Endothelial cell of umbilical vein (primary cell): ENCODE measurements around the gene SPEM1. TPM values are rescaled to one million over a fixed set of nuclear protein-coding genes. Genes with fewer than 3 reads are reported as not detected.

ENCODE experiments used
- BruUV-seq: library from RNA; stranded (reverse); fragments of 400-500 nt; replicated peaks from 2 replicates; lab custom pipeline; 2021; lab: Mats Ljungman, UMichigan
- CTCF ChIA-PET: fragments of 300-600, 350-600 bp; sonication (Branson Sonifier 250); formaldehyde crosslinking; loops from one replicate; lab custom pipeline; 2021; ENCODE audit warnings: antibody characterized with exemption, inconsistent platforms; lab: Charles Lee
- POLR2A ChIA-PET: fragments of 300-600, 350-600 bp; sonication (Branson Sonifier 250); formaldehyde crosslinking; loops from one replicate; lab custom pipeline; 2021; ENCODE audit warnings: antibody characterized with exemption, inconsistent platforms; lab: Charles Lee
- DNase-seq: peaks from one replicate; pipeline ENCODE4 v3.0.0-alpha.2; 2011; ENCODE audit warnings: low read depth, low spot score
- FAIRE-seq: peaks from 2 replicates; lab custom pipeline; 2011; peaks lifted over from hg19 to GRCh38; lab: Jason Lieb, UNC
- H2AFZ ChIP-seq: 2 replicates; pipeline ENCODE4 v1.6.0; 2012; ENCODE audit warnings: low read depth, low read length, control low read depth, inconsistent platforms
- H3K27ac ChIP-seq: 2 replicates; pipeline ENCODE4 v1.5.1; 2011; ENCODE audit warnings: low read depth, mild to moderate bottlenecking, control low read depth, low read length, moderate library complexity; ENCODE audit not compliant: insufficient read depth
- H3K27me3 ChIP-seq, 2 experiments: 2 replicates each; pipeline versions ENCODE4 v1.6.0 to v1.6.1; 2011; ENCODE audit warnings: low read length in 2 of 2, mixed read lengths in 1 of 2; ENCODE audit not compliant: control insufficient read depth in 2 of 2, insufficient read depth in 2 of 2
- H3K36me3 ChIP-seq, 2 experiments: 2 replicates in 1 of 2; 3 replicates in 1 of 2; pipeline ENCODE4 v1.5.1; 2011; ENCODE audit warnings: low read length in 2 of 2, mild to moderate bottlenecking in 1 of 2, moderate library complexity in 1 of 2; ENCODE audit not compliant: control insufficient read depth in 2 of 2, insufficient read depth in 2 of 2; ENCODE audit errors: extremely low read depth in 1 of 2
- H3K4me1 ChIP-seq: 3 replicates; pipeline ENCODE4 v1.5.1; 2011; ENCODE audit warnings: mild to moderate bottlenecking, low read length; ENCODE audit not compliant: control insufficient read depth, insufficient read depth; ENCODE audit errors: extremely low read depth
- H3K4me2 ChIP-seq: 2 replicates; pipeline ENCODE4 v1.6.1; 2011; ENCODE audit warnings: low read length, control low read depth, mixed read lengths; ENCODE audit not compliant: insufficient read depth
- H3K4me3 ChIP-seq, 3 experiments: fragments of 200-600 bp in 1 of 3; sonication (generic), shearing (Covaris generic) in 1 of 3; replicated peaks in 1 of 3; 2 replicates each; pipeline ENCODE4 v1.5.1; 2011 to 2016; ENCODE audit warnings: control low read depth in 3 of 3, low read length in 3 of 3, mild to moderate bottlenecking in 2 of 3, inconsistent platforms in 1 of 3, low read depth in 1 of 3, moderate library complexity in 1 of 3; ENCODE audit not compliant: insufficient read depth in 1 of 3
- H3K79me2 ChIP-seq: 2 replicates; pipeline ENCODE4 v1.6.0; 2012; ENCODE audit warnings: low read length, inconsistent platforms; ENCODE audit not compliant: control insufficient read depth, insufficient read depth
- H3K9ac ChIP-seq: replicated peaks from 2 replicates; pipeline ENCODE3; 2011; ENCODE audit warnings: low read length, control low read depth; ENCODE audit not compliant: insufficient read depth; ENCODE audit errors: extremely low read depth
- H3K9me1 ChIP-seq: replicated peaks from 3 replicates; pipeline ENCODE4 v1.6.0; 2011; ENCODE audit warnings: mild to moderate bottlenecking, low read length; ENCODE audit not compliant: control insufficient read depth, insufficient read depth; ENCODE audit errors: extremely low read depth
- H3K9me3 ChIP-seq: replicated peaks from 2 replicates; pipeline ENCODE4 v1.5.1; 2012; ENCODE audit warnings: low read length, inconsistent platforms; ENCODE audit not compliant: control insufficient read depth, insufficient read depth
- H4K20me1 ChIP-seq: replicated peaks from 2 replicates; pipeline ENCODE3; 2011; ENCODE audit warnings: mild to moderate bottlenecking, low read length; ENCODE audit not compliant: control insufficient read depth, insufficient read depth; ENCODE audit errors: extremely low read depth
- EZH2 ChIP-seq: IDR thresholded peaks from 2 replicates; pipeline ENCODE4 v1.6.1; 2012; ENCODE audit warnings: borderline replicate concordance, low read depth, mild to moderate bottlenecking, moderate library complexity, low read length, inconsistent platforms; ENCODE audit not compliant: severe bottlenecking
- FOS ChIP-seq: IDR thresholded peaks from 2 replicates; pipeline ENCODE4 v1.6.1; 2011; ENCODE audit warnings: mild to moderate bottlenecking, low read length, moderate library complexity, borderline replicate concordance; ENCODE audit not compliant: insufficient read depth
- GATA2 ChIP-seq: IDR thresholded peaks from 2 replicates; pipeline ENCODE4 v1.7.0; 2011; ENCODE audit warnings: low read depth, mild to moderate bottlenecking, moderate library complexity, mixed read lengths, low read length; ENCODE audit not compliant: insufficient read length, insufficient read depth
- JUN ChIP-seq: IDR thresholded peaks from 2 replicates; pipeline ENCODE4 v1.6.1; 2011; ENCODE audit warnings: borderline replicate concordance, low read depth; ENCODE audit not compliant: insufficient read length, insufficient read depth
- MYC ChIP-seq: IDR thresholded peaks from one replicate; pipeline ENCODE4 v1.6.1; 2011; ENCODE audit warnings: mild to moderate bottlenecking, low read depth, low read length
- POLR2A ChIP-seq: IDR thresholded peaks from 2 replicates; pipeline ENCODE4 v1.6.1; 2012; ENCODE audit warnings: low read depth, mild to moderate bottlenecking, control low read depth, low read length
- POLR2AphosphoS5 ChIP-seq: IDR thresholded peaks from 2 replicates; pipeline ENCODE4 v1.6.1; 2012; ENCODE audit warnings: low read depth, mild to moderate bottlenecking, control low read depth, low read length, moderate library complexity; ENCODE audit not compliant: insufficient read depth
- dilution Hi-C: fragments of 300-500 bp; cut with MboI; formaldehyde crosslinking; loops from one replicate; pipeline ENCODE4 v1.15.0; 2019; ENCODE audit warnings: low sequenced_read_pairs; ENCODE audit not compliant: extremely low pct_ligation_motif_present
- intact Hi-C: fragments of 100-400 bp; cut with micrococcal nuclease; formaldehyde crosslinking; loops from one replicate; pipeline ENCODE4 v1.10.0; 2022
- polyA plus RNA-seq, 4 experiments: library from polyadenylated mRNA; depleted of rRNA in 3 of 4; stranded (reverse) in 3 of 4; unstranded in 1 of 4; fragments of >200 nt; gene quantifications; 2 replicates each; pipeline versions ENCODE4 v1.2.1 to v1.2.3, GENCODE V29; 2011 to 2012; ENCODE audit warnings: missing spikeins in 1 of 4
- total RNA-seq: library from RNA; stranded (reverse); gene quantifications from 2 replicates; pipeline ENCODE4 v1.2.3, GENCODE V29; 2021
- TF ChIP-seq, protein P1 (sequence below), 2 donors: IDR thresholded peaks; 1 replicate in 1 of 2; 2 replicates in 1 of 2; pipeline ENCODE4 v1.5.1; 2011; ENCODE audit warnings: low read length in 2 of 2, mild to moderate bottlenecking in 2 of 2, moderate library complexity in 2 of 2, control low read depth in 1 of 2, inconsistent platforms in 1 of 2, low read depth in 1 of 2; ENCODE audit not compliant: insufficient read depth in 1 of 2; ENCODE audit errors: extremely low read depth in 1 of 2
- TF ChIP-seq, protein P2 (sequence below): IDR thresholded peaks from 2 replicates; pipeline ENCODE4 v1.6.1; 2011; ENCODE audit not compliant: insufficient read depth, insufficient read length

SPEM1 gene
- total and polyA plus RNA-seq, 2 donors (not counting 3 experiments of a cell fraction or from before 2014, with no cell fraction given): not detected

DNA sequence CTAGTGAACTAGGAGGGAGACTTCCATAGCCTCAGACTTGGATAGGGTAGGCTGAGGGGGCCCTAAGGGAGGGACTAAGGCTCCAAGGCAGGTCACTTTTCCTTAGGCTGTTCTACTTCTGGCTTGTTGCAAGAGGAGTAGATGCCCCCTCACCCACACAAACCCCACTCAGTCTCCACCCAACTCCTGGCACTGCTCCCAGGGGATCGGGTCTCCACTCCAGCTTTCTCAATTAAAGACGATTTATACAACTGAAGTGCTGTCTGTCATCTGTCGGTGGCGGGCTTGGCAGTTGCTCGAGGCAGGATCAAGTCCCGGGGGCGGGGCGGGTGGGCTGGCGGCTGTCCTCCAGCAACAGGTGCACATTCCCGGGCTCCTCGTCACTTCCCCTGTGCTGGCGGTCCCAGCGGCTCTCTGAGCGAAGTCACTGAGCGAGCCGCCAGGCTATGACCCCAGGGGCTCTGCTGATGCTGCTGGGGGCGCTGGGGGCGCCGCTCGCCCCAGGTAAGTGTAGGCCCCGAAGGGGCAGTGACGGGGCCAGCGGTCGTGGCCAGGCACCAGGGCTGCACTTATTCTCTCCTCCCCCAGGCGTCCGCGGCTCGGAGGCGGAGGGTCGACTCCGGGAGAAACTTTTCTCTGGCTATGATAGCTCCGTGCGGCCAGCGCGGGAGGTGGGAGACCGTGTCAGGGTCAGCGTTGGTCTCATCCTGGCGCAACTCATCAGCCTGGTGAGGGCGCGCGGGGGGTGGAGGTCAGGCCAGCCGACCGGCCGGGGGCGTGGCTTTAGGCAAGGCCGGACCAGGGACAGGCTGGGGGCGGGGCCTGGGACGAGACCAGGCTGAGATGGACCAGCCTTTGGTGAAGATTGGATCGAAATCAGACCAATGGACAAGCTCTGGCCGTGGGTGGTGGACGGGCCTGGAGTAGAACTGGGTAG is 24.8 kb downstream of the SPEM1 start, which contains the start of gene CHRNB1:
CHRNB1 (plus strand) TSS at position 380 of the 937 bp plus-strand sequence; CDS start at position 447, 67 bp downstream.
- peak; percentile 33 for FAIRE-seq
- Histone ChIP-seq H3K79me2 (no peaks in the 10 kb centered on the region), H3K27ac (no peak within 1 kb of the TSS), H3K4me3 (peak within 1 kb of the TSS; percentile 14 to 34 (median 25)), H3K36me3 (no peaks in the 10 kb centered on the region), H3K4me2 (peak within 1 kb of the TSS; percentile 67), H3K9me1 (no peaks in the 10 kb centered on the region), H3K27me3 (peaks cover 22 to 30% of the 10 kb centered on the region in 2 experiments), H4K20me1 (no peaks in the 10 kb centered on the region), H2AFZ (peak within 1 kb of the TSS; percentile 71), H3K9me3 (no peaks in the 10 kb centered on the region), H3K4me1 (peaks cover 15% of the 10 kb centered on the region), H3K9ac (no peak within 1 kb of the TSS)
- no peak for TF ChIP-seq EZH2
- no peak for TF ChIP-seq POLR2A
- TF ChIP-seq FOS: no peak
- no peak for TF ChIP-seq POLR2AphosphoS5
- TF ChIP-seq, protein P1, sequence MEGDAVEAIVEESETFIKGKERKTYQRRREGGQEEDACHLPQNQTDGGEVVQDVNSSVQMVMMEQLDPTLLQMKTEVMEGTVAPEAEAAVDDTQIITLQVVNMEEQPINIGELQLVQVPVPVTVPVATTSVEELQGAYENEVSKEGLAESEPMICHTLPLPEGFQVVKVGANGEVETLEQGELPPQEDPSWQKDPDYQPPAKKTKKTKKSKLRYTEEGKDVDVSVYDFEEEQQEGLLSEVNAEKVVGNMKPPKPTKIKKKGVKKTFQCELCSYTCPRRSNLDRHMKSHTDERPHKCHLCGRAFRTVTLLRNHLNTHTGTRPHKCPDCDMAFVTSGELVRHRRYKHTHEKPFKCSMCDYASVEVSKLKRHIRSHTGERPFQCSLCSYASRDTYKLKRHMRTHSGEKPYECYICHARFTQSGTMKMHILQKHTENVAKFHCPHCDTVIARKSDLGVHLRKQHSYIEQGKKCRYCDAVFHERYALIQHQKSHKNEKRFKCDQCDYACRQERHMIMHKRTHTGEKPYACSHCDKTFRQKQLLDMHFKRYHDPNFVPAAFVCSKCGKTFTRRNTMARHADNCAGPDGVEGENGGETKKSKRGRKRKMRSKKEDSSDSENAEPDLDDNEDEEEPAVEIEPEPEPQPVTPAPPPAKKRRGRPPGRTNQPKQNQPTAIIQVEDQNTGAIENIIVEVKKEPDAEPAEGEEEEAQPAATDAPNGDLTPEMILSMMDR (IDR thresholded peaks at IDR 0.05; ENCODE audit: extremely low read depth in 1 of 2, insufficient read depth in 1 of 2, low read depth in 1 of 2, low read length in 2 of 2): no peak
- TF ChIP-seq JUN: no peak
- TF ChIP-seq MYC: no peak
- TF ChIP-seq, protein P2, sequence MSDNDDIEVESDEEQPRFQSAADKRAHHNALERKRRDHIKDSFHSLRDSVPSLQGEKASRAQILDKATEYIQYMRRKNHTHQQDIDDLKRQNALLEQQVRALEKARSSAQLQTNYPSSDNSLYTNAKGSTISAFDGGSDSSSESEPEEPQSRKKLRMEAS: no peak
- no peak for TF ChIP-seq GATA2
- peak; percentile 35 for DNase-seq
- ChIA-PET POLR2A (interaction anchor here (0.9 to 1.2 kb wide), 2 partner anchors 8 to 39 kb away, joined by 3 to 7 read pairs; partner anchors contain the start of gene POLR2A), CTCF (interaction anchor here (0.9 to 4.1 kb wide), 8 partner anchors 9 to 399 kb away, joined by 3 to 30 read pairs (median 4); partner anchors contain the start of genes TMEM102, TMEM256 and TNFSF13)
- dilution Hi-C loops (no loop called here), intact Hi-C loops (loop anchor here (1.0 kb wide), 1 partner anchor 10 kb away; no protein-coding TSS in a partner anchor)
- BruUV-seq: no TSS peak
